ENCODE measurements around the gene OLFML2A.
"Not testable (repeated sequence)": the region's sequence is repeated elsewhere in the genome, so short reads cannot be mapped to it uniquely, and the experiment has no call there.

The OLFML2A gene

GRCh38 chr9:124840300-124840833 lies 63.4 kb downstream of the OLFML2A start:
- in situ Hi-C loops (cut with MboI; ENCODE audit: low sequenced_read_pairs, unreplicated experiment) = no loop called here
- DNase-seq (ENCODE audit: low spot score) = no peak
- TF ChIP-seq, protein P1, sequence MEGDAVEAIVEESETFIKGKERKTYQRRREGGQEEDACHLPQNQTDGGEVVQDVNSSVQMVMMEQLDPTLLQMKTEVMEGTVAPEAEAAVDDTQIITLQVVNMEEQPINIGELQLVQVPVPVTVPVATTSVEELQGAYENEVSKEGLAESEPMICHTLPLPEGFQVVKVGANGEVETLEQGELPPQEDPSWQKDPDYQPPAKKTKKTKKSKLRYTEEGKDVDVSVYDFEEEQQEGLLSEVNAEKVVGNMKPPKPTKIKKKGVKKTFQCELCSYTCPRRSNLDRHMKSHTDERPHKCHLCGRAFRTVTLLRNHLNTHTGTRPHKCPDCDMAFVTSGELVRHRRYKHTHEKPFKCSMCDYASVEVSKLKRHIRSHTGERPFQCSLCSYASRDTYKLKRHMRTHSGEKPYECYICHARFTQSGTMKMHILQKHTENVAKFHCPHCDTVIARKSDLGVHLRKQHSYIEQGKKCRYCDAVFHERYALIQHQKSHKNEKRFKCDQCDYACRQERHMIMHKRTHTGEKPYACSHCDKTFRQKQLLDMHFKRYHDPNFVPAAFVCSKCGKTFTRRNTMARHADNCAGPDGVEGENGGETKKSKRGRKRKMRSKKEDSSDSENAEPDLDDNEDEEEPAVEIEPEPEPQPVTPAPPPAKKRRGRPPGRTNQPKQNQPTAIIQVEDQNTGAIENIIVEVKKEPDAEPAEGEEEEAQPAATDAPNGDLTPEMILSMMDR (IDR thresholded peaks at IDR 0.05; ENCODE audit: borderline replicate concordance, control extremely low read depth, extremely low read depth, insufficient read depth, missing control alignments) = no peak

- no peak for DNase-seq (ENCODE audit: low spot score)
- TF ChIP-seq, protein P1 (IDR thresholded peaks at IDR 0.05; ENCODE audit: borderline replicate concordance, control extremely low read depth, extremely low read depth, insufficient read depth, missing control alignments) = no peak
- in situ Hi-C loops (cut with MboI; ENCODE audit: low sequenced_read_pairs, unreplicated experiment) = no loop called here
Measured at GRCh38 chr9:124841075-124841821, 64.3 kb downstream of the OLFML2A start.

DNA sequence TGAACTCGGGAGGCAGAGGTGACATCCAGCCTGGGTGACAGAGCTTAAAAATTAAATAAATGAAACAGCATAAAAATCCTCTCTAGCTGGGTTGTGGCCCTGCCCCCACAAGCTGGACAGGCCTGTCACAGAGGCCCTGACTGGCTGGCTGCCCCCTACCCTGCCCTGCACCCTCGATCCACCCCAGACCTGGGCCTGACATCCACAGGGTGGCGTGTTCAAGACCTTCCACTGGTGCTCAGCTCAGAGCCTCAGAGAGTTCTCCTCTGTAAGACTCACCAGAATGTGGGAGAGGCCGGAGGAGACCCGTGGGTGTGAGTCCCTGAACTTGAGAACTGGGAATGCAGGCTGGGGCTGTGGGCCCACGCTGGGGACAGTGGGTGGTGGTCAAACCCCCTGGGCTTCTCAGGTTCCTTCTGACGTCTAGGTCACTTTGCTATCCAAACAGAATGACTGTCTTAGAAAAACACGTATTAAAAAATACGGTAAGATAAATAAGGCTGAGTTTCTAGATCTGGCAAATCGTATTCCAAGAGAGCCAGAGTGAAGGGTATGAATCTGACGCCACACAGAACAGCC lies 66.6 kb downstream of the OLFML2A start:
- DNase-seq (ENCODE audit: low spot score) = no peak
- in situ Hi-C loops (cut with MboI; ENCODE audit: low sequenced_read_pairs, unreplicated experiment) = no loop called here
- TF ChIP-seq, protein P1 (IDR thresholded peaks at IDR 0.05; ENCODE audit: borderline replicate concordance, control extremely low read depth, extremely low read depth, insufficient read depth, missing control alignments) = no peak

GRCh38 chr9:124844291-124844690 lies 67.4 kb downstream of the OLFML2A start:
- TF ChIP-seq, protein P1 (IDR thresholded peaks at IDR 0.05; ENCODE audit: borderline replicate concordance, control extremely low read depth, extremely low read depth, insufficient read depth, missing control alignments) = no peak
- in situ Hi-C loops (cut with MboI; ENCODE audit: low sequenced_read_pairs, unreplicated experiment) = no loop called here
- DNase-seq (ENCODE audit: low spot score) = no peak

- in situ Hi-C loops (cut with MboI; ENCODE audit: low sequenced_read_pairs, unreplicated experiment) = loop anchor here (5.0 kb wide), 1 partner anchor 74 kb away; the partner anchor contains the start of gene NR6A1
- DNase-seq (ENCODE audit: low spot score) = not testable (repeated sequence)
Measured at GRCh38 chr9:124846467-124846866, 69.5 kb downstream of the OLFML2A start.

GRCh38 chr9:124846969-124847368 lies 70.0 kb downstream of the OLFML2A start:
- TF ChIP-seq, protein P1 (IDR thresholded peaks at IDR 0.05; ENCODE audit: borderline replicate concordance, control extremely low read depth, extremely low read depth, insufficient read depth, missing control alignments) = no peak
- in situ Hi-C loops (cut with MboI; ENCODE audit: low sequenced_read_pairs, unreplicated experiment) = loop anchor here (5.0 kb wide), 1 partner anchor 75 kb away; the partner anchor contains the start of gene NR6A1
- DNase-seq (ENCODE audit: low spot score) = no peak

GRCh38 chr9:124849801-124850200 lies 72.9 kb downstream of the OLFML2A start:
- in situ Hi-C loops (cut with MboI; ENCODE audit: low sequenced_read_pairs, unreplicated experiment) = loop anchor here (5.0 to 25.0 kb wide), 2 partner anchors 78 to 512 kb away; partner anchors contain the start of gene NR6A1
- no peak for DNase-seq (ENCODE audit: low spot score)

More at GRCh38 chr9:124849801-124850200, 72.9 kb downstream of the OLFML2A start:
- TF ChIP-seq, protein P1 (IDR thresholded peaks at IDR 0.05; ENCODE audit: borderline replicate concordance, control extremely low read depth, extremely low read depth, insufficient read depth, missing control alignments) = no peak

All from GM13976 (cell line).